Measurements from ENCODE around the gene TRIM31. TPM values are rescaled to one million over a fixed set of nuclear protein-coding genes. Genes with fewer than 3 reads are reported as not detected.

Gene TRIM31
- total and polyA plus RNA-seq, 10 donors = 0.09 to 0.14 TPM; not detected in 8

- TF ChIP-seq POLR2AphosphoS5 (IDR thresholded peaks at IDR 0.05) (no peak), POLR2A (IDR thresholded peaks at IDR 0.05) (no peak)
- TF ChIP-seq, protein P1, sequence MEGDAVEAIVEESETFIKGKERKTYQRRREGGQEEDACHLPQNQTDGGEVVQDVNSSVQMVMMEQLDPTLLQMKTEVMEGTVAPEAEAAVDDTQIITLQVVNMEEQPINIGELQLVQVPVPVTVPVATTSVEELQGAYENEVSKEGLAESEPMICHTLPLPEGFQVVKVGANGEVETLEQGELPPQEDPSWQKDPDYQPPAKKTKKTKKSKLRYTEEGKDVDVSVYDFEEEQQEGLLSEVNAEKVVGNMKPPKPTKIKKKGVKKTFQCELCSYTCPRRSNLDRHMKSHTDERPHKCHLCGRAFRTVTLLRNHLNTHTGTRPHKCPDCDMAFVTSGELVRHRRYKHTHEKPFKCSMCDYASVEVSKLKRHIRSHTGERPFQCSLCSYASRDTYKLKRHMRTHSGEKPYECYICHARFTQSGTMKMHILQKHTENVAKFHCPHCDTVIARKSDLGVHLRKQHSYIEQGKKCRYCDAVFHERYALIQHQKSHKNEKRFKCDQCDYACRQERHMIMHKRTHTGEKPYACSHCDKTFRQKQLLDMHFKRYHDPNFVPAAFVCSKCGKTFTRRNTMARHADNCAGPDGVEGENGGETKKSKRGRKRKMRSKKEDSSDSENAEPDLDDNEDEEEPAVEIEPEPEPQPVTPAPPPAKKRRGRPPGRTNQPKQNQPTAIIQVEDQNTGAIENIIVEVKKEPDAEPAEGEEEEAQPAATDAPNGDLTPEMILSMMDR (IDR thresholded peaks at IDR 0.05 in 8 of 11, conservative IDR thresholded peaks at IDR 0.05 in 3 of 11) = no peak
- no peak for DNase-seq
- 52 to 67% (median 63%) methylated on average over 7 of the region's 7 CpGs for WGBS, 5 donors
- H3K4me1 ChIP-seq = peaks cover 15 to 45% (median 26%) of the 10 kb centered on the region in 6 donors
- H3K4me3 ChIP-seq = no peak overlapping the region
- intact Hi-C loops (cut with DNase I; ENCODE audit: low total_unique reads) = no loop called here
- peaks cover 8 to 28% (median 18%) of the 10 kb centered on the region in 6 donors for H3K36me3 ChIP-seq
- peaks cover 7 to 85% (median 49%) of the 10 kb centered on the region in 7 donors for H3K27me3 ChIP-seq (replicated peaks in 1 of 7)
- no peak overlapping the region for H3K27ac ChIP-seq
- no peaks in the 10 kb centered on the region for H3K9me3 ChIP-seq
These were observed 39.2 kb downstream of the TRIM31 start for GRCh38 chr6:30073489-30074235.

DNA sequence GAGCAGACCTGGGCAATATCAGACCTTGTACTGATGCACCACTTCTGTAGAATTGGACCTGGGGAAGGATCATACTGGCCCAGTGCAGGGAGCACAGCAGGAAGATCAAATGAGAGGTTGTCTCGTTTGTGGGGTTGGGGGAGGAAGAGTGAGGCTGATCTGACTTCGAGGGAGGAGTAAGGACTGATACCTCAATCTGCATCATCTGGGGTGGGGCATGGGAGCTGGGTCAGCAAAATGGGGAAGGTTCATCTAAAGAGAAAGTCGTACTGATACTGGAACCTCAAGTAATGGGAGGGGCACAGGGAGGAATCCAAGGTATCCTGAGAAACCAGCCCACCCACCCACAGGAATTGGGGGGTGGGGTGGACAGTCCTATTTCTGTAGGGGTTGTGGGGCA, 41.0 kb downstream of the TRIM31 start:
- peaks cover 7 to 67% (median 49%) of the 10 kb centered on the region in 7 donors for H3K27me3 ChIP-seq (replicated peaks in 1 of 7)
- 38 to 60% (median 46%) methylated on average over 3 of the region's 3 CpGs for whole genome bisulfite sequencing, 5 donors
- H3K4me1 ChIP-seq = peaks cover 25 to 59% (median 39%) of the 10 kb centered on the region in 6 donors
- DNase-seq = no peak
- no peaks in the 10 kb centered on the region for H3K9me3 ChIP-seq
- H3K27ac ChIP-seq = no peak overlapping the region
- TF ChIP-seq, protein P1 (IDR thresholded peaks at IDR 0.05 in 8 of 11, conservative IDR thresholded peaks at IDR 0.05 in 3 of 11) = no peak
- TF ChIP-seq POLR2AphosphoS5 (IDR thresholded peaks at IDR 0.05) (no peak), POLR2A (IDR thresholded peaks at IDR 0.05) (no peak)
- peak overlapping the region in 1 of 8 donors; percentile 26 for H3K4me3 ChIP-seq
- H3K36me3 ChIP-seq = peaks cover 8 to 32% (median 21%) of the 10 kb centered on the region in 6 donors
- intact Hi-C loops (cut with DNase I; ENCODE audit: low total_unique reads) = no loop called here

GRCh38 chr6:30071081-30071818, 41.6 kb downstream of the TRIM31 start:
- intact Hi-C loops (cut with DNase I; ENCODE audit: low total_unique reads) = no loop called here
- TF ChIP-seq POLR2AphosphoS5 (IDR thresholded peaks at IDR 0.05) (peak; percentile 38 to 82 (median 79)), POLR2A (IDR thresholded peaks at IDR 0.05) (no peak)
- TF ChIP-seq, protein P1 (IDR thresholded peaks at IDR 0.05 in 8 of 11, conservative IDR thresholded peaks at IDR 0.05 in 3 of 11) = peak in 1 of 11 experiments; percentile 27

More at GRCh38 chr6:30071081-30071818, 41.6 kb downstream of the TRIM31 start:
- Histone ChIP-seq H3K4me1 (peaks cover 25 to 62% (median 41%) of the 10 kb centered on the region in 6 donors), H3K27ac (no peak overlapping the region), H3K27me3 (replicated peaks in 1 of 7) (peaks cover 7 to 60% (median 48%) of the 10 kb centered on the region in 7 donors), H3K36me3 (peaks cover 8 to 32% (median 21%) of the 10 kb centered on the region in 6 donors), H3K9me3 (no peaks in the 10 kb centered on the region), H3K4me3 (peak overlapping the region in 6 of 8 donors; percentile 4 to 27 (median 16))
- peak; percentile 79 for DNase-seq
- 29 to 42% (median 37%) methylated on average over 42 to 68 of the region's 68 CpGs for whole genome bisulfite sequencing, 5 donors

Measured in spleen (tissue), 11 donors.